ENCODE measurements around the gene ZNF770.

DNA sequence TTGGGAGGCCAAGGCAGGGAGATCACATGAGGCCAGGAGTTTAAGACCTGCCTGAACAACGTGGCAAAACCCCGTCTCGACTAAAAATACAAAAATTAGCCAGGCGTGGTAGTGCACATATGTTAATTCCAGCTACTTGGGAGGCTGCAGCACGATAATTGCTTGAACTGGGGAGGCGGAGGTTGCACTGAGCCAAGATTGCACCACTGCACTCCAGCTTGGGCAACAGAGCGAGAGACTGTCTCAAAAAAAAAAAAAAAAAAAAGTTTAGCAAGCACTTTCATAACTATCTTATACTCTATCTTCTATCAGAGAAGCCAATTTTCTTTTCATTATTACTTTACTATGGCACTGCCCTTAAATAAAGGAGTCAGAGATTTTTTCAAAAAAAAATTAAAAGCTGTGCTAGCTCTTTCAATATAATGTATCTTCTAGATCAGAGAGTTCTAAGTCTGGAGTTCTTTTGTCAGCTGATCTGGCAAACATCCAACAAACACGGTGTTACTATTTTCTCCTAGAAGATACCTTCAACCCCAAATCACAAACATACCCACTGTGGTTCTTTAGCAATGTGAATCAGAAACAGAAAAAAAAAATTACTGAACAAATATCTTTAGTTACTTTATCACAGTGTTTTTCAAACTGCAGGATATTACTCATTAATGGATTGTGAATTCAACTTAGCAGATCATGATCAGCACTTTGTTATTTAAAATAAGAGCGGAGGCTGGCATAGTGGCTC, 3.0 kb downstream of the ZNF770 start:
- TF ChIP-seq POLR2A (IDR thresholded peaks at IDR 0.05) (no peak), POLR2AphosphoS5 (IDR thresholded peaks at IDR 0.05) (no peak)
- TF ChIP-seq, protein P1, sequence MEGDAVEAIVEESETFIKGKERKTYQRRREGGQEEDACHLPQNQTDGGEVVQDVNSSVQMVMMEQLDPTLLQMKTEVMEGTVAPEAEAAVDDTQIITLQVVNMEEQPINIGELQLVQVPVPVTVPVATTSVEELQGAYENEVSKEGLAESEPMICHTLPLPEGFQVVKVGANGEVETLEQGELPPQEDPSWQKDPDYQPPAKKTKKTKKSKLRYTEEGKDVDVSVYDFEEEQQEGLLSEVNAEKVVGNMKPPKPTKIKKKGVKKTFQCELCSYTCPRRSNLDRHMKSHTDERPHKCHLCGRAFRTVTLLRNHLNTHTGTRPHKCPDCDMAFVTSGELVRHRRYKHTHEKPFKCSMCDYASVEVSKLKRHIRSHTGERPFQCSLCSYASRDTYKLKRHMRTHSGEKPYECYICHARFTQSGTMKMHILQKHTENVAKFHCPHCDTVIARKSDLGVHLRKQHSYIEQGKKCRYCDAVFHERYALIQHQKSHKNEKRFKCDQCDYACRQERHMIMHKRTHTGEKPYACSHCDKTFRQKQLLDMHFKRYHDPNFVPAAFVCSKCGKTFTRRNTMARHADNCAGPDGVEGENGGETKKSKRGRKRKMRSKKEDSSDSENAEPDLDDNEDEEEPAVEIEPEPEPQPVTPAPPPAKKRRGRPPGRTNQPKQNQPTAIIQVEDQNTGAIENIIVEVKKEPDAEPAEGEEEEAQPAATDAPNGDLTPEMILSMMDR (IDR thresholded peaks at IDR 0.05 in 8 of 11, conservative IDR thresholded peaks at IDR 0.05 in 3 of 11): no peak

Measured in spleen (tissue), 7 donors.